ENCODE results near the gene ZDHHC9. TPM values are rescaled to one million over a fixed set of nuclear protein-coding genes. Genes with fewer than 3 reads are reported as not detected.

ZDHHC9 gene
- total RNA-seq, 1 donor from 2014 or later, result 33.1 TPM

DNA sequence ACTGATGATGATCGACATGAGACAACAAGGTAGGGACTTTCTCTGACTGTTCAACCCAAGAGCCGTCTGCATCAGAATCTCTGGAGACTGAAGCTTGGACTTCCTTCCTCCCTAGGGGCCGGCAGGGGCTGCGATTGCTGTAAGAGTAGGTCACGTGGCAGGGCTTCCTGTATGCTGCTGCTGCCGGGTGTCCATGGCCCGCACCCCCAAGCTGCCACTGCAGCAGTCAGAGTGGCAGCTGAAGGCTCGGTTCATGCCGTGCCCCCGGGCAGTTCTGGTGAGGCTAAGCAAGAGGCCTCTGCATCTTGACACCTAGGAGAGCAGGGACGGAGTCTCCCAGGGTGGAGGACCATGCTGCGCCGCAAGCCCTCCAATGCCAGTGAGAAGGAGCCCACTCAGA lies 63.9 kb downstream of the ZDHHC9 start, which contains the start of gene SASH3:
TSS of gene SASH3 (plus strand) at position 203 of the 400 bp plus-strand sequence. CDS start at position 352, 149 bp downstream.
- no peaks in the 10 kb centered on the region for H4K20me1 ChIP-seq (ENCODE audit: low read depth)
- Mint-ChIP-seq H3K27ac (peak within 1 kb of the TSS; percentile 88), H3K36me3 (no peaks in the 10 kb centered on the region), H3K4me1 (peaks cover 20% of the 10 kb centered on the region), H3K9me3 (peaks cover 2% of the 10 kb centered on the region), H3K27me3 (ENCODE audit: insufficient read depth, low read depth) (peaks cover 2% of the 10 kb centered on the region), H3K4me3 (peak within 1 kb of the TSS; percentile 44)
- no peak within 1 kb of the TSS for H3K4me2 ChIP-seq
- H3K9ac ChIP-seq, result no peak within 1 kb of the TSS
- no peaks in the 10 kb centered on the region for H3K27me3 ChIP-seq
- no peak within 1 kb of the TSS for H3K4me3 ChIP-seq
- H3F3A ChIP-seq (ENCODE audit: low read depth), result no peaks in the 10 kb centered on the region
- no peaks in the 10 kb centered on the region for H3K4me1 ChIP-seq
- no peaks in the 10 kb centered on the region for H3K9me3 ChIP-seq (ENCODE audit: low read depth)
- H3K27ac ChIP-seq, result no peak within 1 kb of the TSS
- H3K36me3 ChIP-seq, result no peaks in the 10 kb centered on the region
- H2AFZ ChIP-seq (replicated peaks), result no peak within 1 kb of the TSS
- TF ChIP-seq, protein P1, sequence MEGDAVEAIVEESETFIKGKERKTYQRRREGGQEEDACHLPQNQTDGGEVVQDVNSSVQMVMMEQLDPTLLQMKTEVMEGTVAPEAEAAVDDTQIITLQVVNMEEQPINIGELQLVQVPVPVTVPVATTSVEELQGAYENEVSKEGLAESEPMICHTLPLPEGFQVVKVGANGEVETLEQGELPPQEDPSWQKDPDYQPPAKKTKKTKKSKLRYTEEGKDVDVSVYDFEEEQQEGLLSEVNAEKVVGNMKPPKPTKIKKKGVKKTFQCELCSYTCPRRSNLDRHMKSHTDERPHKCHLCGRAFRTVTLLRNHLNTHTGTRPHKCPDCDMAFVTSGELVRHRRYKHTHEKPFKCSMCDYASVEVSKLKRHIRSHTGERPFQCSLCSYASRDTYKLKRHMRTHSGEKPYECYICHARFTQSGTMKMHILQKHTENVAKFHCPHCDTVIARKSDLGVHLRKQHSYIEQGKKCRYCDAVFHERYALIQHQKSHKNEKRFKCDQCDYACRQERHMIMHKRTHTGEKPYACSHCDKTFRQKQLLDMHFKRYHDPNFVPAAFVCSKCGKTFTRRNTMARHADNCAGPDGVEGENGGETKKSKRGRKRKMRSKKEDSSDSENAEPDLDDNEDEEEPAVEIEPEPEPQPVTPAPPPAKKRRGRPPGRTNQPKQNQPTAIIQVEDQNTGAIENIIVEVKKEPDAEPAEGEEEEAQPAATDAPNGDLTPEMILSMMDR (IDR thresholded peaks at IDR 0.05), result no peak
- TF ChIP-seq EZH2 (IDR thresholded peaks at IDR 0.05), result no peak
- TF ChIP-seq EZH2phosphoT487 (IDR thresholded peaks at IDR 0.05), result no peak
- DNase-seq (ENCODE audit: low spot score), result no peak
- no peaks in the 10 kb centered on the region for H3K79me2 ChIP-seq (ENCODE audit: low read depth)

DNA sequence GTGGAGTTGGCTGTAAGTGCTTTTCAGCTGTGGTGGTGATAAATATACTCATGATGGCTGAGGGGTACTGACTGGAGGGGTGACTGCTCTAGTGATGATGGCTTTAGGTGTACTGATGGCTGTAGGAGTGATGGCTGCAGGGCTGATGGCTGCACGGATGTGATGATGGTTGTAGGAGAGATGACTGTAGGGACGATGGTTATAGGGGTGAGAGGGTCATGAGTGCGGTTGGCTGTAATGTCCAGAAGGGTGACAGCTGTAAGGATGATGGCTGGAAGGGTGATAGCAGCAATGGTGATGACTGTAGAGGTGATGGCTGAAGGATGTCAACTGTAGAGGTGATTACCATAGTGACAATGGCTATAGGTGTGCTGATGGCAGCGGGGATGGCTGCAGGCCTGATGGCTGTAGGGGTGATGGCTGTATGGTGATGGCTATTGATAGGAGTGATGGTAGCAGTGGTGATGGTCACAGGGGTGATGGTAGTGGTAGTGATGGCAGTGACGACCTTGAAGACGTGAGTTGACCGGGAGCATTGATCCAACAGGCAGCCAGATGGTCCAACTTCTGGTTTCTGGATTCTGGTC lies 64.5 kb downstream of the ZDHHC9 start:
- no peak for DNase-seq (ENCODE audit: low spot score)
- H3K27ac ChIP-seq, result no peak overlapping the region
- no peaks in the 10 kb centered on the region for H4K20me1 ChIP-seq (ENCODE audit: low read depth)
- no peaks in the 10 kb centered on the region for H3K79me2 ChIP-seq (ENCODE audit: low read depth)
- no peaks in the 10 kb centered on the region for H3F3A ChIP-seq (ENCODE audit: low read depth)
- H3K27me3 Mint-ChIP-seq (ENCODE audit: insufficient read depth, low read depth), result peaks cover 2% of the 10 kb centered on the region
- peak overlapping the region; percentile 44 for H3K4me3 Mint-ChIP-seq
- H3K4me2 ChIP-seq, result no peak overlapping the region
- no peaks in the 10 kb centered on the region for H3K36me3 ChIP-seq
- peaks cover 22% of the 10 kb centered on the region for H3K4me1 Mint-ChIP-seq
- no peaks in the 10 kb centered on the region for H3K9me3 ChIP-seq (ENCODE audit: low read depth)
- no peak overlapping the region for H2AFZ ChIP-seq (replicated peaks)
- peaks cover 2% of the 10 kb centered on the region for H3K9me3 Mint-ChIP-seq
- H3K36me3 Mint-ChIP-seq, result no peaks in the 10 kb centered on the region
- no peak overlapping the region for H3K4me3 ChIP-seq
- no peak for TF ChIP-seq EZH2phosphoT487 (IDR thresholded peaks at IDR 0.05)
- TF ChIP-seq, protein P1 (IDR thresholded peaks at IDR 0.05), result no peak
- TF ChIP-seq EZH2 (IDR thresholded peaks at IDR 0.05), result no peak
- H3K9ac ChIP-seq, result no peak overlapping the region
- no peaks in the 10 kb centered on the region for H3K27me3 ChIP-seq
- H3K27ac Mint-ChIP-seq, result peak overlapping the region; percentile 13
- no peaks in the 10 kb centered on the region for H3K4me1 ChIP-seq

GRCh38 chrX:129777218-129778030 lies 66.3 kb downstream of the ZDHHC9 start:
- no peak overlapping the region for H3K9ac ChIP-seq
- H3K4me3 ChIP-seq, result no peak overlapping the region
- H2AFZ ChIP-seq (replicated peaks), result no peak overlapping the region
- no peak overlapping the region for H3K4me2 ChIP-seq
- TF ChIP-seq, protein P1 (IDR thresholded peaks at IDR 0.05), result no peak
- TF ChIP-seq EZH2phosphoT487 (IDR thresholded peaks at IDR 0.05), result no peak
- no peak for TF ChIP-seq EZH2 (IDR thresholded peaks at IDR 0.05)
- H3K79me2 ChIP-seq (ENCODE audit: low read depth), result no peaks in the 10 kb centered on the region
- no peaks in the 10 kb centered on the region for H3K9me3 ChIP-seq (ENCODE audit: low read depth)
- DNase-seq (ENCODE audit: low spot score), result no peak
- H3K4me3 Mint-ChIP-seq, result no peak overlapping the region
- no peaks in the 10 kb centered on the region for H3K36me3 Mint-ChIP-seq
- H3K4me1 ChIP-seq, result no peaks in the 10 kb centered on the region
- peaks cover 29% of the 10 kb centered on the region for H3K4me1 Mint-ChIP-seq
- H3K27ac Mint-ChIP-seq, result peak overlapping the region; percentile 81
- H3K27me3 ChIP-seq, result no peaks in the 10 kb centered on the region
- no peaks in the 10 kb centered on the region for H4K20me1 ChIP-seq (ENCODE audit: low read depth)
- no peak overlapping the region for H3K27ac ChIP-seq
- no peaks in the 10 kb centered on the region for H3F3A ChIP-seq (ENCODE audit: low read depth)
- peaks cover 2% of the 10 kb centered on the region for H3K9me3 Mint-ChIP-seq
- peaks cover 2% of the 10 kb centered on the region for H3K27me3 Mint-ChIP-seq (ENCODE audit: insufficient read depth, low read depth)
- no peaks in the 10 kb centered on the region for H3K36me3 ChIP-seq

Data from neural progenitor cell (in vitro differentiated cells).